Measurements from ENCODE around the gene CDC42BPB.
"Not testable (repeated sequence)": the region's sequence is repeated elsewhere in the genome, so short reads cannot be mapped to it uniquely, and the experiment has no call there.

Gene CDC42BPB

DNA sequence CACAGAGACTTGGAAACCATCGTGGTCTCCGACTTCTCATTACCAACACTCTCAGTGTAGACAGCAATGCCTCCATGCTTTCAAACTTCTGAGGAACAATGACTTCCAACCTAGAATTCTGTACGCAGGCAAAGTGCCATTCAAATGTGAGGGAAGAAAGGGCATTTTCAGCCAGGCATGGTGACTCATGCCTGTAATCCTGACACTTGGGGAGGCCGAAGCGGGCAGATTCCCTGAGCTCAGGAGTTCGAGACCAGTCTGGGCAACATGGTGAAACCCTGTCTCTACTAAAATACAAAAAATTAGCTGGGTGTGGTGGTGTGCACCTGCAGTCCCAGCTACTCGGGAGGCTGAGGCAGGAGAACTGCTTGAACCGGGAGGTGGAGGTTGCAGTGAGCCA is 9.9 kb downstream of the CDC42BPB start:
- not testable (repeated sequence) for DNase-seq (ENCODE audit: low read depth in 2 of 2)

DNA sequence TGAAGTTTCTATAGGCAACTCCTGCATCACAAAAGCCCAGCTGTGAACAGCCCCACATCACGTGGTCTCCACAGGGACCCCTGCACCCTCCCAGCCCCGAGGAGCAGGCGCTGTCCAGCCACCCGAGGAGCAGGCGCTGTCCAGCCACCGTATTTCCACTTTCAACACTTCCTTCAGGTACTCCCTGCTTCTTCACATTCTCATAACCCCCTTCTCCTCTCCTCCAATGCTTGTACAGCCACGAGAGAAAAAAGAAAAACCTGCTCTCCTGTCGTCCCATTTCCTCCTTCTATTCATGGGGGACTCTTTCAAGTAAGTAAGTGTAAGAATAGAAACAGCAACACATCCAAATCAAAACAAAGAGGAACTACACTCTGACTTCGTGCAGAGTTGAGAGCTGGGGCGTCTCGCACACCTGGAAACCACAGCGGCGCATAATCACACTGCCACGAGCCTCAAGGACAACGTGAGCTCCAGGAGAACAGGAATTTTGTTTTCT is 11.9 kb downstream of the CDC42BPB start:
- no peak for DNase-seq (ENCODE audit: low read depth in 2 of 2)

DNA sequence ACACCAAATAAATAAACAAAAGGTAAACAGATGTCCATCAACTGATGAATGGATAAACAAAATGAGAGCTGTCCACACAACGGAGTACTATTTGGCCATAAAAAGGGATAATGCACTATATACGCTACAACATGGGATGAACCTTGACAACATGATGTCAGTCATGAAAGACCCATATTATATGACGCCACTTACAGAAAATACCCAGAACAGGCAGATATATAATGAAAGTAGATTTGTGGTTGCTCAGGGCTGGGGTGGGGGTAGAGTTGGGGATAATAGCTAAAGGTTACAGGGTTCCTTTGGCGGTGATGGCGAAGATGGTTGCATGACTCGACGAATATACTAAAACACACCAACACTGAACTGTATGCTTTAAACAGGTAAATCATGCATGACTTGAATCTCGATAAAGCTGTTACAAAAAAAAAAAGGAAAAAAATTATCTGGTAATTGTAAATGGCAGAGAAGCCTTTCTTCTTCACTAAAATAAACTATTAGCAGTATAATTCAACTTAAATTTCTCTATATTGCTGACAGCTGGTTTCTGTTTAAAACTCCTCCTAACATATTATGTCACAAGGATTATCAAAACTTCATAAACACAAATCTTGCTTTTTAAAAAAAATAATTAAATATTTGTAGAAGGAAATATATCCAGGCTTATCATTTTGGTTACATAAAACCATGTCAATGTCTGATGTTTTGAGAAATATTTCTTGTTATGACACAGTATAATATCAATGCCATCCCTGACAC is 13.9 kb downstream of the CDC42BPB start:
- DNase-seq (ENCODE audit: low read depth in 2 of 2) = no peak

DNA sequence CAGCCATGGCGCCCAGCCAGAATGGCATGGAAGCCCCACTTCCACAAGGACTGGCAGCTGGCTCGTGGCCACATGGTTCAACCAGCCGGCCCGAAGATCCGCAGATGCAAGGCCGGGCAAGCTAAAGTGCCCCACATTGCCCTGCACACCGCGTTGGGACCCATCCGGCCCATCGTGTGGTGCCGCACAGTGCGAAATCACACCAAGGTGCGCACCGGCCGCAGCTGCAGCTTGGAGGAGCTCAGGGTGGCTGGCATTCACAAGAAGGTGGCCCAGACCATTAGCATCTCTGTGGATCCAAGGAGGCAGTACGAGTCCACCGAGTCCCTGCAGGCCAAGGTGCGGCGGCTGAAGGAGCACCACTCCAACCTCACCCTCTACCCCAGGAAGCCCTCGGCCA is 15.9 kb downstream of the CDC42BPB start:
- no peak for DNase-seq (ENCODE audit: low read depth in 2 of 2)

DNA sequence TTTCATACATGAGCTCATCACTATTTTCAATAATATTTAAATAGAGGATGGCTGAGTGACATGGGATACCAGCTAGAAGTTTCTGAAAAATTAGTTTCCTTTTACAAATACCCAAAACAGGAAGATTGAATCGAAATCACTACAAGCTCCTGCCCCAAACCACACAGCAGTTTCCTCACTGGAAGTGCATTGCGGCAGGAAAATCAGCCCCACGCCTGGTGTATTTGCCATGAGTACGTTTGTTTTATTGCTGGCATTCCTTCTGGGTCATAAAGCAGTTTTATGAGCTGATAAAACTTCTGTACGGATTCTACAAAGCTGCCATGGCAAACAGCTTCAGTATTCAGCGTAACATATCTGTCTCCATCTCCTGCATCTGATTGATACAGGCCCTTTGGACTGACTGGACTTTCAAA is 23.7 kb downstream of the CDC42BPB start:
- DNase-seq (ENCODE audit: low read depth in 2 of 2) = no peak

DNA sequence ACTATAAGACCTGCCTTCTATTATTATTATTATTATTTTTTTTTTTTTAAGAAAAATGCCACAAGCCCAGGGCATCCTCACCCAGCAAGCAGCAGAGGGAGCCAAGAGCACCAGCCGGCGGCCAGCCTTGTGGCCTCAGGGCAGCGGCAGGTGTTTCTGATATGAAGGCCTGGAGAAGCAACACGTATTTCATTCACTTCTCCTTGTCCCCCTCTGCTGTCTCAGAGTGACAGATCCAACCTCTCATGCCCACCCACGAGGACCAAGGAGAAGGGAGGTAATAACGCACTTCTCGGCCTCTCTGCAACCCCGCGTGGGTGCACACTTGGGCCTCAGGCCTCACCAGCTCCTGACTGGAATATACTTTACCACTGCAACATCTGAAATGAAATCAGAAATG is 25.4 kb downstream of the CDC42BPB start:
- DNase-seq (ENCODE audit: low read depth in 2 of 2) = no peak

DNA sequence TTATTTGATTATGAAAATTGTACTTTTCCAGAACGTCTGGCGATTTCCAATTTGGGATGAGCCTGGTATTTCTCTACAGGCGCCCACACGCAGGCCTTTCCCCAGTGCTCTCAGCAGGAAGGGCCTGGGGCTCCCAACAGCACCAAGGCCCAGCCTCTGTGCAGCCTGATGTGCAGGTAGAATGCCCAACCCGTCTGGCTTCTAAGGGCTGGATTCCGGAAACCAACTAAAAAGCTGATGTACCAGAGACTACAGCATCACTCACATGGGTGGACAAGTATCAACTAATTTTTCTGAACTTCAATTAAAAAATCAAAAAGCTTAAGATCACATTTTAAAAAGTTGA is 25.8 kb downstream of the CDC42BPB start:
- no peak for DNase-seq (ENCODE audit: low read depth in 2 of 2)

DNA sequence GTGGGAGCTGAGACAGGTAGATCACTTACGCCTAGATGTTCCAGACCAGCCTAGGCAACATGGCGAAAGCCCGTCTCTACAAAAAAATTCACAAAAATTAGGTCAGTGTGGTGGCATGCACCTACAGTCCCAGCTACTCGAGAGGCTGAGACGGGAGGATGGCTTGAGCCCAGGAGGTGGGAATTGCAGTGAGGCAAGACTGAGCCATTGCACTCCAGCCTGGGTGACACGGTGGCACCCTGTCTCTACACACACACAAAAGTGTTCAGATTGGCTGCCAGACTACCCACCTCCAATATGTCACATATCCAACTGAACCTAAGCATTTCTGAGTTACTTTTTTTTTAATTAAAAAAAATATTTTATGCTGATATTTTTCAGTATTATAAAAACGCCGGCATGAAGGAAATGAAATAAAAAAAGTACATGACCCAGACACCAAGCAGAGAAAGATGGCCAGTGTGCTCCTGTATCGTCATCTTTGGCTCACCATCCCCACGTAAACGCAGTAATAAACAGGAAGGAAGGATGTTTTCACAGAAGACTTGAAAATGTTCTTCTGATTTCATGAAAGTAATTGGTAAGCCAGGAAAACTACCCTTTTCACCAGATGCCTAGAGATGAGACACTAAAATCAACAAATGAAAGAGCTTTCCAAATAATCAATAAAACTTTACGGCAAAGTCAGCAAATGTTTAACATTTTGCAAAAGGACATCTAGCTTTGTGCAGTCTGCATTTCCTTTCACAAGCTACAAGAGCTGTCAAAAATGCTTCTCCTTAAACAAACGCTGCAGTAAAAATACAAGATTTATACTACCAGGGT is 26.4 kb downstream of the CDC42BPB start:
- DNase-seq (ENCODE audit: low read depth in 2 of 2) = no peak

DNA sequence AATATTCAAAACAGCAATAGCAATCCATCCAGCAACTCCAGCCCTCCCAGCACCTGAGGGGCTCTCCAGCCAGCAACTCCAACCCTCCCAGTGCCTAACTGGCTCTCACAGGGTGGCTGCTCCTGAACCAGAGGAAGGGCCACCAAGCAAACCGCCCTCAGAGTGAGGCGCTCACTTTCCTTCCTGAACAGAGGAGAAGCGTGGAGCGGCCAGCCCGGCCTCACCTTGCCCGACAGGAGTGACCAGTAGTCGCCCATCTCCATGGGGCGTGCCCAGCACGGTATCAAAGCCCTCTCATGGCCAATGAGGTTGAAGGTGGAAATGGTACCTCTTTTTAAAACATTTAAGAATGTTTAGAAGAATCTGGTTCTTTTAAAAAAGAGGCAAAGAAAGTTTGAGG is 27.4 kb downstream of the CDC42BPB start:
- no peak for DNase-seq (ENCODE audit: low read depth in 2 of 2)

DNA sequence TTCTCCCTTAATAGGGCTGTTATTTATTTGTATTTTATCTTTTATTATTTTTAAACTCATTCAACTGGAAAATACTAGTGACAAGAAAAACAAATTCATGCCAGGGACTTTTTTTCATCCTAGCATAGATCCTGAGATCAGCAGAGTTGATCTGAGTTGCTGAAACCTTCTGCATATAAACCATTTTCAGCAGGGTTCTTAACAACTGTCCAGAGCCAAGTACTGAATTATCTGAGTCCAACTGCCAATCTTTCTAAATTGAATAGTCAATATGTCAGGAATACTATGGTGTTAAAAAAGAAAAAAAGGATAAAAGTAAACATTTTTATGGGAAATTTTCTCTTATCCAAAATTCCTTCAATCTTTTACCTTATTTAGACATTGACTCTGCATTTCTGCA is 28.6 kb downstream of the CDC42BPB start:
- DNase-seq (ENCODE audit: low read depth in 2 of 2) = no peak

DNA sequence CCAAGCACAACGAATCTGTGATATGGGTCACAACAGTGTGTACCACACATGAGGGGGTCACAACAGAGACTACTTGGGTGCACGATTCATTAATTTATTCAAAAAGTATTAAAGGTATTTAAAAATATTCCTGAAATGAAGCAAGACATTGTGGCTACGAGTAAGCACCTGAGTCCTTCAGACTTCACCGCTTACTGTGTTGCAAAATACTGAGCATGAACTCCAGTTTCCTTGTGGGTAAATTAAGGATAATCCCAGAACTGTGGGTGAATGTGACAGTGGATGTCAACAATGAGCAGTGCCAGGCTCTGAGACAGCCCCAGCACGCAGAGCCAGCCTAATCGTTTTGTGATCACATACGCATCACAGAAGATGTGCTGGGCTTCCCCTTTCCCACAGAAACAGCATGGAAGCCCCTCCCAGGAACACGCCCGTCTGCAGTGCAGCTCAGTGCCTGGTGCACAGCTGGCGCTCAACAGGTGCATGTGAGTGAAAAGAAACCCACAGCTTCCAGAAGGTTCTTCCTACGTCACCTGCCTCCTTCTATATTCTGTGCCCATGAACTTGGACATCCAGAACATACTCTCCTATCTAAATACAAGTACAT is 29.1 kb downstream of the CDC42BPB start:
- no peak for DNase-seq (ENCODE audit: low read depth in 2 of 2)

DNA sequence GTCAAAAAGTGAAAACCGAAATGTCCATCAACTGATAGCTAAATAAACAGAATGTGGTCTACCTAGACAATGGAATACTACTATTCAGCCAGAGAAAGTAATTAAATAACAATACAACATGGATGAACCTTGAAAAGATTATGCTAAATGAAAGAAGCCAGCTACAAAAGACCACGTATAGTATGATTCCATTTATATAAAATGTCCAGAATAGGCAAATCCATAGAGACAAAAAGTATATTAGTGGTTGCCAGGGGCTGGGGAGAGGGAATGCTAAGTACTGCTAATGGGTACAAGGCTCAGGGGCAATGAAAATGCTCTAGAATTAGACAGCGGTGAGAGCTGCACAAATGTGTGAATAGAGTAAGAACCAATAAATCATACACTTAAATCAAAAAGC is 29.9 kb downstream of the CDC42BPB start:
- DNase-seq (ENCODE audit: low read depth in 2 of 2) = no peak

DNA sequence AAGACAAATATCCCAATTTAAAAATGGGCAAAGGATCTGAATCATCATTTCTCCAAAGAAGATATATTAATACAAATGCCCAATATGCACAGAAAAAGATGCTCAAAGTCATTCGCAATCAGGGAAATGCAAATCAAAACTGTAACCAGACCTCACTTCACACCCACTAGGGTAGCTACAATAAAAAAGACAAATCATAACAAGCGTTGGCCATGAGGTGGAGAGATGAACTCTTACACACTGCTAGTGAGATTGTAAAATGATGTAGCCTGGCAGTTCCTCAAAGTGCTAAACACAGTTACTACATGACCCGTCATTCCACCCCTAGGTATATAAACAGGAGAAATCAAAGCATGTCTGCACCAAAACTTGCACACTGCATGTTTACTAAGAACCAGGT is 30.4 kb downstream of the CDC42BPB start:
- no peak for DNase-seq (ENCODE audit: low read depth in 2 of 2)

DNA sequence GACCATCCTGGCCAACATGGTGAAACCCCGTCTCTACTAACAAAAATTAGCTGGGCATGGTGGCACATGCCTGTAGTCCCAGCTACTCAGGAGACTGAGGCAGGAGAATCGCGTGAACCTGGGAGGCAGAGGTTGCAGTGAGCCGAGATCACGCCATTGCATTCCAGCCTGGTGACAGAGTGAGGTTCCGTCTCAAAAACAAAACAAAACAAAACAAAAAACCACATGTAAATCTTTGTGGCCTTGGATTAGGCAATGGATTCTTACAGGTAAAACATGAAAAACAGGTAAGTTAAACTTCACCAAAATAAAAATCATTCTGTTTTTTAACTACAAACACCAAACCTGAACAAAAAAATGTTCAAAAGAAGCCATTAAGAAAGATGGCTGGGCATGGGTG is 31.2 kb downstream of the CDC42BPB start:
- DNase-seq (ENCODE audit: low read depth in 2 of 2) = not testable (repeated sequence)

DNA sequence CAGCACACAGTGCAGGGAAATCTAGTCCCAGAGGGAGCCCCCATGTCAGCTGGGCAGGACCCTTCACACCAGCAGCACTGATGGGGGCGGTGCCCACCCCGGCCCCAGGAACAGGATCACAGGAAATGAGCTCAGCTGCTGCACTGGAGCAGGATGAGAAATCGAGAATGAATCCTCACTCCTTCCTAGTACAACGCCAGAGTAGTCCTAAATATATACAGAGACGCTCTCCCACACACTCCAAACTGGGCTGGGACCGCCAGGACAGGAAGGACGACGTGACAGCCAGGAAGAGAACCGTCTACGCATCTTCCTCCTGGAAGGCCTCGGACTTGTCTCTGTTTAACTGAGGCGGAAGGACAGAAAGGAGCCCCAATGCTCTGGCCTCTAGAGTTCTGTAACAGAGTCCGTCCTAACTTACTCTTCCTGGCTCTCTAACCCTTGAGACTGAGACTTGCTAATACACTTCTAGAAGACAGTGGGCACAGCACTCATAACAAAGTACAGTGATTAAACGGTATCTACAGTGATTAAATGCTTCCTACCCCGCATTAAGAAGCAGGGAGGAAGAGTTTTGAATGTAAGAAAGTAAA is 33.4 kb downstream of the CDC42BPB start:
- DNase-seq (ENCODE audit: low read depth in 2 of 2) = no peak

DNA sequence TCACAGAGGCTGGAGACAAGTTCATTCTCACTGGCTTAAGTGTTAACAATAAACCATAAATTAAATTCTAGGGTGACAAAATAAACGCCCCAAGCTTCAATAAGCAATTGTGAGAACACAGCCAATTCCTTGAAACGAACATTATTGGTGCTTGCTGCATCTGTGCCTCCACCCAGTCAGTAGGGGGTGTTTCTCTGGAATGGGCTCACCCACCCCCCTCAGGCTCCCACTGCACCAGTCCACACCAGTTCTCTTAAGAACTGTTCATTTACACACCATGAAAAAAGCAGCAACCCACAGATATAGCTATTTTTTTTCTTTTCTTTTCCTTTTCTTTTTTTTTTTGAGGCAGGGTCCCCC is 34.7 kb downstream of the CDC42BPB start:
- no peak for DNase-seq (ENCODE audit: low read depth in 2 of 2)

DNA sequence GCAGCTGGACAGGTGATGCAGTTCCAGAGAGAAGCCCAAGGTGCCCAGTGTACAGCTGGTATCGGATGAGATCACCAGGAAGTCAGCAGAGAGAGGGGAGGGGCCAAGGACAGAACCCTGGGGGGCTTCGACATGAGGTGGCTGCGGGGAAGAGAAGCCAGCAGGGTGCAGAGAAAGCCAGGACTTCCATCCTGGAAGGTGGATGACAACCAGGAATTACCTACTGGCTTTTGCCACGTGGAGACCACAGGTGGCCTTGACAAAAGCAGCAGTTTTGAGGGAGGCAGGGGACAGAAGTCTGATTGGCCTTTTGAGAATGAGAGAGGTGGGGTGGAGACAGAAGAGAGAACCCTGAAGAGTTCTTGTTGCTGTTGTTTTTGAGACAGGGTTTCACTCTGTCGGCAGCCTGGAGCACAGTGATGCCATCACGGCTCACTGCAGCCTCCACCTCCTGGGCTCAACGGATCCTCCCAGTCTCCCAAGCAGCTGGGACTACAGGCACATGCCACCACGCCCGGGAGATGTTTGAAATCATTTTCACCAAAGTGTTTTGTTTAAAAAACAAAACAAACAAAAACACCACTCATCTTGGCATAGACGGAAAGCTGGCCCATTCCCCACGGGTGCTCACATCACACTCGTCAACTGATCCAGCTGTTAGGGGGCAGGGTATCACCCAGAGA is 35.2 kb downstream of the CDC42BPB start:
- DNase-seq (ENCODE audit: low read depth in 2 of 2) = no peak

DNA sequence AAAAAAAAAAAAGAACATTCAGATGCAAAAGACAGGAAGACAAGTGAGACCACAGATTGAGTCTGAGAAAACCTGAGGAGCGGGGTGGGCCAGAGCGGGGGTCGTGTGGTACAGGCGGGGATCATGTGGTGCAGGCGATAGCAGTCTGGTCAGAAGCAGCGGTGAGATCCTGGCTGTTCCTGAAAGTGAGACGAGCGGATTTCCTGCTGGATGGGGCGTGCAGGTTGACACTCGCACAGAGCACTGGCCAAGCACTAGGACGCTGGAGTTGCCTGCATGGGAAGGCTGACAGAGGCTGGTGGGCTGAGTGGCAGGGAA is 35.7 kb downstream of the CDC42BPB start:
- no peak for DNase-seq (ENCODE audit: low read depth in 2 of 2)

DNA sequence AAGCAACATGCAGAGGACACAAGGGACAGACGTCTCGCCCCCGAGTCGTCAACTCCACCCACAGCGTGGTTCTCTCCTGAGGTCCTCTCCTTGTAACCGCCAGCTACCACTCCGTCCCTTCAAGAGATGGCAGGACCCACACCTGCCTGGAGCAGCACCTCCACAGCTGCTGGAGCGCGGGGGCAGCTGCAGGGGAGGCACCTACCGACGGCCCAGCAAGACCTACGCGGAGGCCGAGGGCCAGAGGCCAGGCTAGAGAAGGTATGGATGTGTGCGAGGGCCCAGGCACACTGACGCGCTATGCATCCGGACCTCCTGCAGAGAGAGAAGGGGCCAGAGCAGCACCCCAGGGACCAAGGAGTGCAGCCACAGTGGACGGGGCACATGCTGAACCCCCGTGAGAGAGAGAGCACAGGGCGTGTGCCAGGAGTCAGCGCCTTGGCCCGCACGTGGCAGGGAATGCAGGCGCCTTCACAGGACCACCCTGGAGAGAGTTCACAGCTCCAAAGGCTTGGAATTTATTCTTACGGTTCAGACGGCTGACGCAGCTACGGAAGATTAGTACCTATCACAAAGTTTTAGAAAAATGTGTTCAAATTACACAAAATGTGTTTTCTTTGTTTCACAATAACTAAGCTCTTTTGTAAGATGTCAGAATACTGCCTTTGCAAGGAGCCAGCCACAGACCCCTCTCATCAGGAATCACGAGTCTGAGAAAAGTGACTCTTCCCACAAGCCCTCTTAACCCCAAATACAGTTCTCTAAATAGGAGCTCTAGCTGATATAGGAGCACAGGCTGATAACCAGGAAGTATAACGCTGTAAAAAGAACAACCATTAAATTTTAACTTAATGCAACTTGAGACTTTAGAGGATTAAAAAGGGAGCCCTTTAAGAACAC is 36.8 kb downstream of the CDC42BPB start:
- DNase-seq (ENCODE audit: low read depth in 2 of 2) = no peak

DNA sequence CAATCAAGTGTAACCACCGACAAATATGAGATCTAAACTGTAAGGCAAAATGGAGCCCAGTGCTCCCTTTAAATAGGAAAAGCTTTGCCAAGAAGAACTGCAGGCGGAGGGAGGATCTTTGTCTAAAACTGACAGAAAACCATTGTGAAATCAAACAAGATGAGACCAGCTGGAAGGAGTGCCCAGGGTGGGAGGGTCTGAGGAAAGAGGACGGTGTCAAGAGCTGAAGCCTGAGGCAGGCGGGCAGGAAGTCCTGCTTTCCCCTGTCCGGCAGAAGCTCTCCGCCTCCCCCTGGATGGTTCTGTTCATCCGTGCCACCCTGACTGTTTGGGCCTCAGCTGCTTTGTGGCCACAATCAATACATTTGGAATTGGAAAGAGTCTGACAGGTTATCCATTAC is 37.5 kb downstream of the CDC42BPB start:
- DNase-seq (ENCODE audit: low read depth in 2 of 2) = no peak

DNA sequence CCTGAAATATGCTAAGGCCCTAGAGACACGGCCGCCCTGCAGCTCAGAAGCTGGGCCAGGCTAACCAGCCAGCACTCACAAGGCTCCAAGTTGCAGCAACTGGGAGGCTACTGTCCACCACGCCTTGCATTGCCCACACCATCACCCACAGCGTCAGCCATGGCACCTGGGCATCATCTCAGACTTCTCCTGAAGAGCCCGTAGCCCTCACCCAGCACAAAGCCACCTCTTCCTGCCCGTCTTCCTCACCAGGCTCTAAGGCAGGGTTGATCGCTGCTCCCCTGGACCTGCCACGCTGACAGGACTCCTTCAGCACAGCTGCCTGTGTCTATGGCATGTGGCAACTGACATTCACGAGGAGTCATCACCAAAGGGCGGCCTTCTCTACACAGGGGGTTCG is 38.1 kb downstream of the CDC42BPB start:
- no peak for DNase-seq (ENCODE audit: low read depth in 2 of 2)
